NT2/D1 (cell line): ENCODE results near the gene EEF1G.

Experiments used
- DNase-seq: peaks from one replicate; pipeline ENCODE4 v3.0.0-alpha.2; 2011; ENCODE audit warnings: low read depth, low spot score
- H3K27me3 ChIP-seq: 2 replicates; pipeline ENCODE4 v1.6.0; 2011; ENCODE audit warnings: mild to moderate bottlenecking; ENCODE audit not compliant: insufficient read length, insufficient read depth
- H3K36me3 ChIP-seq: 2 replicates; pipeline ENCODE4 v1.6.1; 2011; ENCODE audit warnings: mild to moderate bottlenecking, low read length, mixed read lengths; ENCODE audit not compliant: insufficient read depth, insufficient read length
- H3K4me1 ChIP-seq: 2 replicates; pipeline ENCODE4 v1.5.1; 2011; ENCODE audit not compliant: insufficient read depth, insufficient read length
- H3K4me3 ChIP-seq: 2 replicates; pipeline ENCODE4 v1.5.1; 2011; ENCODE audit warnings: low read depth; ENCODE audit not compliant: insufficient read length
- H3K9ac ChIP-seq: 2 replicates; pipeline ENCODE4 v1.6.0; 2011; ENCODE audit warnings: low read depth; ENCODE audit not compliant: insufficient read length
- H3K9me3 ChIP-seq: 2 replicates; pipeline ENCODE4 v1.5.1; 2011; ENCODE audit warnings: mild to moderate bottlenecking, low read length; ENCODE audit not compliant: insufficient read depth
- SUZ12 ChIP-seq: IDR thresholded peaks from 2 replicates; pipeline ENCODE4 v1.6.1; 2011; ENCODE audit not compliant: insufficient read length, insufficient read depth; ENCODE audit errors: extremely low read depth
- YY1 ChIP-seq: IDR thresholded peaks from 2 replicates; pipeline ENCODE4 v1.6.1; 2011; ENCODE audit not compliant: insufficient read length, insufficient read depth
- ZNF274 ChIP-seq: IDR thresholded peaks from 2 replicates; pipeline ENCODE4 v1.6.1; 2011; ENCODE audit warnings: mild to moderate bottlenecking, low read depth, low read length

EEF1G gene

GRCh38 chr11:62536301-62536957 lies 37.3 kb downstream of the EEF1G start:
- Histone ChIP-seq H3K4me1 (peaks cover 16% of the 10 kb centered on the region), H3K27me3 (no peaks in the 10 kb centered on the region), H3K9me3 (no peaks in the 10 kb centered on the region), H3K4me3 (no peak overlapping the region), H3K36me3 (peaks cover 88% of the 10 kb centered on the region), H3K9ac (no peak overlapping the region)
- DNase-seq, result no peak
- TF ChIP-seq ZNF274 (no peak), SUZ12 (no peak), YY1 (no peak)

GRCh38 chr11:62535802-62536201 lies 37.9 kb downstream of the EEF1G start:
- Histone ChIP-seq H3K36me3 (peaks cover 88% of the 10 kb centered on the region), H3K27me3 (no peaks in the 10 kb centered on the region), H3K4me3 (no peak overlapping the region), H3K4me1 (peaks cover 11% of the 10 kb centered on the region), H3K9me3 (no peaks in the 10 kb centered on the region), H3K9ac (no peak overlapping the region)
- DNase-seq, result no peak
- TF ChIP-seq YY1 (no peak), SUZ12 (no peak), ZNF274 (no peak)

- TF ChIP-seq ZNF274, result no peak
- no peak for TF ChIP-seq YY1
- no peak for TF ChIP-seq SUZ12
- Histone ChIP-seq H3K9me3 (no peaks in the 10 kb centered on the region), H3K9ac (no peak overlapping the region), H3K27me3 (no peaks in the 10 kb centered on the region), H3K36me3 (peaks cover 91% of the 10 kb centered on the region), H3K4me1 (peaks cover 5% of the 10 kb centered on the region), H3K4me3 (no peak overlapping the region)
- no peak for DNase-seq
These were observed 38.7 kb downstream of the EEF1G start for GRCh38 chr11:62534779-62535545.

- Histone ChIP-seq H3K9ac (no peak overlapping the region), H3K36me3 (peaks cover 95% of the 10 kb centered on the region), H3K4me3 (no peak overlapping the region), H3K27me3 (no peaks in the 10 kb centered on the region), H3K9me3 (no peaks in the 10 kb centered on the region), H3K4me1 (no peaks in the 10 kb centered on the region)
- TF ChIP-seq ZNF274, result no peak
- no peak for DNase-seq
These were observed 41.6 kb downstream of the EEF1G start for GRCh38 chr11:62532096-62532495.

GRCh38 chr11:62516736-62517371 lies 56.8 kb downstream of the EEF1G start:
- no peak for TF ChIP-seq SUZ12
- TF ChIP-seq ZNF274, result no peak
- no peak for TF ChIP-seq YY1
- Histone ChIP-seq H3K4me1 (peaks cover 4% of the 10 kb centered on the region), H3K9me3 (no peaks in the 10 kb centered on the region), H3K36me3 (peaks cover 75% of the 10 kb centered on the region), H3K4me3 (no peak overlapping the region), H3K9ac (no peak overlapping the region), H3K27me3 (no peaks in the 10 kb centered on the region)
- DNase-seq, result no peak

- H3K9me3 ChIP-seq, result no peaks in the 10 kb centered on the region
These were observed 59.5 kb downstream of the EEF1G start for GRCh38 chr11:62514151-62514550.

GRCh38 chr11:62513626-62514025 lies 60.1 kb downstream of the EEF1G start:
- no peak for TF ChIP-seq ZNF274
- TF ChIP-seq SUZ12, result no peak
- TF ChIP-seq YY1, result no peak
- H3K9ac ChIP-seq, result no peak overlapping the region
- peaks cover 4% of the 10 kb centered on the region for H3K4me1 ChIP-seq
- DNase-seq, result no peak
- peaks cover 43% of the 10 kb centered on the region for H3K36me3 ChIP-seq
- no peaks in the 10 kb centered on the region for H3K27me3 ChIP-seq
- H3K4me3 ChIP-seq, result no peak overlapping the region
- H3K9me3 ChIP-seq, result no peaks in the 10 kb centered on the region

More at GRCh38 chr11:62514151-62514550, 59.5 kb downstream of the EEF1G start:
- Histone ChIP-seq H3K4me3 (no peak overlapping the region), H3K9ac (no peak overlapping the region), H3K4me1 (peaks cover 4% of the 10 kb centered on the region), H3K27me3 (no peaks in the 10 kb centered on the region), H3K36me3 (peaks cover 48% of the 10 kb centered on the region)
- TF ChIP-seq SUZ12, result no peak
- TF ChIP-seq YY1, result no peak
- TF ChIP-seq ZNF274, result no peak
- DNase-seq, result no peak
